Nucleus accumbens (tissue), 56 donors: Measurements from ENCODE around the gene SDHB.

Experiments used
- DNase-seq, 56 donors: peaks; one replicate each; lab custom pipeline; 2025; lab: John Stamatoyannopoulos, UW

SDHB gene

GRCh38 chr1:17052641-17053040 lies 1.2 kb downstream of the SDHB start:
- no peak for DNase-seq

DNA sequence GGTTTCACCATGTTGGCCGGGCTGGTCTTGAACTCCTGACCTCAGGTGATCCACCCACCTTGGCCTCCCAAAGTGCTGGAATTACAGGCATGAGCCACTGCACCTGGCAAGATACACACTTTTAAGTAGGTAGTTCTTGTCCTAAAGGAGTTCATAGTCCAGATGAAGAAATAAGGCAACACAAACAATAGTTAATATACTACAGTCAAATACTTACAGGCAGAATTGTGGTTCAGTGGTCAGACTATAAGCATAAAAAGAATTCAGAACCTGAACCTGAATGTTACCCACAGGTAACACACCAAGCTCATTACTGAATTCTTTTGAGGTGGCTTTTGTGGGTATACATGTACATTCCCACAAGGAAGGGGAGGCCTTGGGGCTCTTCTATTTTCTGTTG lies 1.8 kb downstream of the SDHB start:
- DNase-seq: no peak

DNA sequence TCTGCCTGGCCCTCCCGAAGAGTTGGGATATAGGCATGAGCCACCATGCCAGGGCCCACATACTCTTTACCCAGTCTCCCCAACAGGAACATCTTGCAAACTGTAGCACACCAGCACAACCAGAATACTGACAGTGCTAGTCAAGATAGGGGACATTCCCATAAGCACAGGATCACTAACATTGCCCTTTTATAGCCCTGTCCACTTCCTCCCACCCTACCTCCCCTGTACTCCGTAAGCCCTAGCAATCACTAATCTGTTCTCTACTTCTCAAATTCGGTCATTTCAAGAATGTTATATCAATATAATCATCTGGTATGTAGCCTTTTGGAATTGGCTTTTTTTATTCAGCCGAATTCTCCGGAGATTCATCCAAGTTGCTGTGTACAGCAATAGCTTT lies 5.9 kb downstream of the SDHB start:
- no peak for DNase-seq

DNA sequence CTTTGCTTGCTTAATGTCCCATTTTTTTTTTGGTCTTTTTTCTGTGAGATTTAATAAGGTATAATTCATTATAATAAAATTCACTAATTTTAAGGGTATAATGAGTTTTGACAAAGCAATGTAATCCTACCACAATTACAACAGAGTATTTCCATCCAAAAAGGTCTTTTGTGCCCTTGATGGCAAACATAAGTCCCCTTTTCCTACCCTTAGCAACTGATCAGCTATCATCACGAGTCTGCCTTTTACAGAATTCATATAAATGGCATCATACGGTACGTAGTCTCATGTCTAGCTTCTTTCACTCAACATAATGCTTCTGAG lies 7.5 kb downstream of the SDHB start:
- DNase-seq: no peak

- no peak for DNase-seq
Observed at GRCh38 chr1:17045634-17046333, 8.0 kb downstream of the SDHB start.

DNA sequence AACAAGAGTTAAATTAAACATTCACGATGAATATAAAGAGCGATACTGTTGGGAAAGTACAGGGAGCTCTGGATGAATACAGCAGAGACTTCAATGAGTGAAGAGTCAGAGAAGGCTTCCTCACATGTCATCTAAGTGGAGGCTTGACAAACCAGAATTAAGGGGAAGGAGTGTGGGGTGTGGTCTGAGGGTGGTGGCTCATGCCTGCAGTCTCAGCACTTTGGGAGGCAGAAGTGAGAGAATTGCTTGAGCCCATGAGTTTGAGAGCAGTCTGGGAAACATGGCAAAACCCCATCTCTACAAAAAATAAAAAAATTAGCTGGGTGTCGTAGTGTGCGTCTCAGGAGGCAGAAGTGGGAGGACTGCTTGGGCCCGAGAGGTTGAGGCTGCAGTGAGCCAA lies 8.7 kb downstream of the SDHB start:
- DNase-seq: no peak

- no peak for DNase-seq
Observed at GRCh38 chr1:17043676-17044075, 10.2 kb downstream of the SDHB start.

GRCh38 chr1:17040135-17040534 lies 13.7 kb downstream of the SDHB start:
- DNase-seq: no peak

DNA sequence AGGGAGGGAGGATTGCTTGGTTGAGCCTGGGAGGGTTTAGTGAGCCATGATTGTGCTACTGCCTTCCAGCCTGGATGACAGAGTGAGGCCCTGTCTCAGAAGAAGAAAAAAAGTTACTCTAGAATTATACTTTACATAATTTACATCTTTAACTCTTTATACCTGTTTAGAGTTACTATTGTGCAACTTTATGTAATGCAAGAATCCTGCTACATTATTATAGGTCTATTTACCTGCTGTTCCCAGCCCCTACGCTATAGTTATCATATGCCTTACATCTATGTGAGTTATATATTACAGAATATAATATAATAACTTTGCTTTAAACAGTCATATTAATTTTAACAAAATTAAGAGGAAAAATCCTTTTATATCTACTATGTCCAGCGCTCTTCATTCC lies 14.3 kb downstream of the SDHB start:
- DNase-seq: no peak

DNA sequence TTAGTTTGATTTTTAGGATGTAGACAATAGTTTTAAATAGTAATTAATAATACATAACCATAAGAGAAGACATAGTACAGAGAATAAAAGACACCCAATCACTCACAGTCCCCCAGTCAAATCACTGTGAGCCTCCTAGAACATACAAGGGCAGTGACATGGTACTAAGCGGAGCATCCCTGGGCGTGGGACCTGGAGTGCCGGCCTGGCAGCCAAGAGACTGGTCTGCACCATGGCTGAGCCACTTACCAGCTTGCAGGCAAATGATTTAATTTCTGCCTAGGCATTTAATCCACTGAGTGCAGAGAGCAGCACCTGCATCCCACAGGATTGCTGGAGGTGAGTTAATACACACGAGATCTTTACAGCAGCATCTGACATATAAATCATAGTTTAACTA lies 20.4 kb downstream of the SDHB start:
- no peak for DNase-seq

DNA sequence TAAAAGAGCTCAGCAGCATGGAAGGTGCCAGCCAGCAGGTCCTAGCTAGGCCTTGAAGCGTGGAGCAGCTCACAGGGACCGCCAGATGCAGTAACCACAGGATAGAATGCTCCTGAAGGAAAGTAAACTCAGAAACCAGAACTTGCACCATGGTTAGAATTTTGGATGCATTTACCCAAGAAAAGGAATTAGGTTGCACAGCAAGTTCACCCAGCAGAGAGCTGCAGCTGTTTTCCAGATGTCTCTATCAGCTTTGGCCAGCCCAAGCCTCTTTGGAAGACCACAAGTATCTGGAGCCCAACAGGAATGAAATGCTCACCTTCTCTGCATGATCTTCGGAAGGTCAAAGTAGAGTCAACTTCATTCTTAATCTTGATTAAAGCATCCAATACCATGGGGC lies 21.1 kb downstream of the SDHB start:
- DNase-seq: no peak

- DNase-seq: no peak
Observed at GRCh38 chr1:17031436-17031835, 22.4 kb downstream of the SDHB start.

- no peak for DNase-seq
Observed at GRCh38 chr1:17030206-17030605, 23.6 kb downstream of the SDHB start.

DNA sequence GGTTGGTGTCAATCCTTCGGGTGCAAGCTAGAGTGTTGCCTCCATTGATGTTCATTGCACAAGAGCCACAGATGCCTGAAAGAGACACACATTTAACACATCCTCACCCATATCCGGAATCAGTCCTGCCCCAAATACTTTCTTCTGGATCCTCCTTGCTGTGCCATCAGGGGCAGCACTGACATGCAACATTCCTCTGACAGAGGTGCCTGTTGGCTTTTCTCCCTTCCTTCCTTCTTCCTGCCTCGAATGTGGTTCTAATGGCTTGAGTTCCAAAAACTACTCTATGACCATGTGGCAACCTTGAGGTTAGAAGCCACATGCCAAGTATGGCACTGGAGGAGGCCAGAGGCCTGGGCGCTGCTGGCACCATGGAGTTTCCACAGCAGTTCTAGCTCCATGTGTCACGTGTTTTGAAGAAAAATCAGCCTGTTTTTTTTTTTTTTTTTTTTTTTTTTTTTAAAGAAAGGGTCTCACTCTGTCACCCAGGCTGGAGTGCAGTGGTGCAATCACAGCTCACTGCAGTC lies 25.1 kb downstream of the SDHB start:
- no peak for DNase-seq

GRCh38 chr1:17027900-17028299 lies 25.9 kb downstream of the SDHB start:
- DNase-seq: no peak

DNA sequence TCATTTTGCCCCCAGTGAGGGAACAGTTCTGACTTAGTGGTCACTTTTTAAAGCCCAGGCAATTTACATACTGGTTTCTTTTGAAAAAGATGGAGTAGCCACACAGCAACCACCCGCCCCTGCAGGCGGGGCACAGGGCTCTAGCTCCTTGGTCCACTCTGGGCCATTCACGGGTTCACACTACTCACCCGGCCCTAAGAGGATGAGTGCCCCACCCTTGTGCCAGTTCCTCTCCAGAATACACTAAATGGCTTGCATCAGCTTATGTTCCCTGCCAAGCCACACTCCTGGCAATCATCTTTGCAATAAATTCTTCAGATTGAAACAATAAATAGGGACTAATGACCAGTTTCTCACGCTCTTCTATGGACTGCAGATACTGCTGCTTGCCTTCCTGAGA lies 26.4 kb downstream of the SDHB start:
- DNase-seq: no peak

DNA sequence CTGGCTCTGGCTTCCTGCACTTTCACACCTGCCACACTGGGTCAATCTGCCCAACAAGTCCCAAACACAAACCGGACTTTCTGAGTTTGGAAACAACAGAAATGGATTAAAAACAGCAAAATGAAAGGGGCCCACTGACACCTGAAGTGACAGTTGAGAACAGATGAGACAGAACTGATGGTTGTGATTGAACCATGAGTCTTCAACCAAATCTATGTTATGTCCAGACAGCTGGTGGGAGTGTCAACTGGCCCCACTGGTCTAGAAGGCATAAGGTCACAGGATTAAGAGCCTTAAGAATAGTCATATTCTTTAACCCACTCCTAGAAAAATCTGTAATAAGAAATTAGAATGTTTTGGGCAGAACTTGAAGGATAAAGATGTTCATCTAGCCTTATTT lies 29.1 kb downstream of the SDHB start:
- no peak for DNase-seq

- no peak for DNase-seq
Observed at GRCh38 chr1:17023573-17023972, 30.3 kb downstream of the SDHB start.

- no peak for DNase-seq
Observed at GRCh38 chr1:17023102-17023501, 30.7 kb downstream of the SDHB start.

DNA sequence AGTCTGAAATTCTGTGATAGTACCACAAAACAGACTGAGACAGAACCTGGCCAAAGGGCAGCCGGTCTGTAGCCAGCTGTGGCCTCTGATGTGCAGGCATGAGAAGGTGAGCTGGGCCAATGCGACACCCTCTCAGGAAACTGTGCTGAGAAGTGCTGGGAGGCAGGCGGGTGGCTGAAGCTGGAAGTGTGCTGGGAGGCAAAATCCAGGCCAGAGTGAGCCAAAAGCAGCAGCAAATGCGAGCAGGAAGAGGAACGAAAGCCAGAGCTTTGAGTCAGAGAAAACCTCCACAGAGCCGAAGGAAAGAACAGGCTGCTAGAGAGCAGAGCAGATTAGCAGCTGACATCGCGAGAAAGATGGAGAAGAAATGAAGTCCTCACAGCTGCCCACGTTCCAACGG lies 31.9 kb downstream of the SDHB start:
- no peak for DNase-seq

DNA sequence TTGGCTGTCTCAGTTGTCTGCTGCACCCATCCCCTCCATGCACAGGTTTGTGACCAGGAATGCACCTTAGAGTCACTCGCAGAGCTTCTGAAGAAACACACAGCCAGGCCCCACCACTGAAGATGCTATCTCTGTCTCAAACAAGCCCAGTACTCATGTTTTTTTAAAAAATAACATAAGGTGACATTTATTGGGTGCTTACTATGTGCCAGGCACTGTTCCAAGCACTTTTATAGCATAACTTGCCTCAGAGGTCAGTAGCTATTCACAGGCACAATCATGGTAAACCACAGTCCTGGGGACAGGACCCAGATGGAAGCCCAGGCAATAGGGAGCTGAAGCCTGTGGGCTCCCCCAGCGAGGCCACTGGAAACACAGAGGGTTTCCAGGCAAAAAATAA lies 33.3 kb downstream of the SDHB start:
- DNase-seq: no peak

DNA sequence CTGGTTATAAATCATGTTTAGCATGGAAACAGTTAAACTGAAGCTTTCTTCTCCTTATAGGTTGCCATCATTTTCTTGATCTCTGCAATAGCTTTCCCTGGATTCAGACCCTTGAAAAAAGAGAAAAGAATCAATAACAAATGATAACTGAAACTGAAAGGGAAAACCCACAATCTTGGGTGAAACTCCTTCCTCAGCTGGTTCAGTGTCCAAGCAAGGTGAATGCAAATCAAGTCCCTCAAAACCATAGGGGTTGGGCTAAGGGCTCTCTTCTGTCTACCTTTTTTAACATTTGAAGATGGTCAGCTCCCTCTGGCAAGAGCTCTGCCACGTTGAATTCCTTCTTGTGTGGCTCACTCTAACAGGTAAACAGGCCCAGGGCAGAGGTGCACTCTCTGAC lies 35.0 kb downstream of the SDHB start:
- DNase-seq: no peak

DNA sequence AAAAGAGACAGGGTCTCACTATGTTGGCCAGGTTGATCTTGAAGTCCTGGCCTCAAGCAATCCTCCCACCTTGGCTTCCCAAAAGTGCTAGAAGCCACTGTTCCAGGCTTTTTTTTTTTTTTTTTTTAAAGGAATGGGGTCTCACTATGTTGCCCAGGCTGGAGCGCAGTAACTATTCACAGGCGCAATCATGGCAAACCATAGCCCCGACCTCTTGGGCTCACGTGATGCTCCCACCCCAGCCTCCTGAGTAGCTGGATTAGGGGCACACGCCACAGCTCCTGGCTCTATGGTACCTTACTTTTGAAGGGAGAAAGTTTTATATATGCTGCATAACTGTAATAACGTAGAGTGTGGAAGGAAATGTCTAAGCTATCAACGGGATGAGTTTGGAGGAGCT lies 36.4 kb downstream of the SDHB start:
- DNase-seq: no peak
